Thoracic aorta (tissue), 2 donors: Measurements from ENCODE around the gene PARVB. TPM values are rescaled to one million over a fixed set of nuclear protein-coding genes. Genes with fewer than 3 reads are reported as not detected.

Experiments used
- ATAC-seq: fragments of 150-250 bp; one replicate; pipeline ENCODE4 v1.8.0; 2017; ENCODE audit warnings: low read depth; ENCODE audit not compliant: insufficient number of reproducible peaks, low FRiP score
- DNase-seq: peaks from one replicate; pipeline ENCODE4 v3.0.0-alpha.2; 2020; ENCODE audit warnings: low spot score
- H3K27ac ChIP-seq, 2 donors: fragments of 200-600 bp; sonication (generic); 1 replicate in 1 of 2; 2 replicates in 1 of 2; pipeline ENCODE4 v1.5.1; 2016; ENCODE audit warnings: mild to moderate bottlenecking in 2 of 2, moderate library complexity in 2 of 2
- H3K27me3 ChIP-seq: fragments of 200-600 bp; sonication (generic); replicated peaks from 2 replicates; pipeline ENCODE4 v1.6.0; 2016; ENCODE audit warnings: mild to moderate bottlenecking; ENCODE audit not compliant: insufficient read depth
- H3K36me3 ChIP-seq: fragments of 200-600 bp; sonication (generic); one replicate; pipeline ENCODE4 v1.5.1; 2016
- H3K4me1 ChIP-seq, 2 donors: fragments of 200-600 bp; sonication (generic); 1 replicate in 1 of 2; 2 replicates in 1 of 2; pipeline versions ENCODE4 v1.5.1 to v1.6.0; 2016; ENCODE audit warnings: low read depth in 2 of 2, mild to moderate bottlenecking in 1 of 2; ENCODE audit not compliant: control insufficient read depth in 1 of 2
- H3K4me3 ChIP-seq: fragments of 200-600 bp; sonication (generic); 2 replicates; pipeline ENCODE4 v1.5.1; 2016; ENCODE audit warnings: mild to moderate bottlenecking
- H3K9me3 ChIP-seq: fragments of 200-600 bp; sonication (generic); 2 replicates; pipeline ENCODE4 v1.5.1; 2016
- CTCF ChIP-seq: fragments of 200-600 bp; sonication (generic); IDR thresholded peaks from one replicate; pipeline ENCODE4 v1.5.1; 2019; ENCODE audit warnings: antibody characterized with exemption
- total RNA-seq, 2 donors: library from RNA; depleted of rRNA; stranded (reverse); fragments of >200 nt; gene quantifications; one replicate each; pipeline versions ENCODE4 v1.1.0 to v1.2.3, GENCODE V29; 2016

PARVB gene
- total RNA-seq, 2 donors from 2014 or later = 15.3 to 17.2 TPM

GRCh38 chr22:44019846-44020245, 4.3 kb upstream of the PARVB start:
- Histone ChIP-seq H3K4me3 (no peak overlapping the region), H3K27me3 (no peaks in the 10 kb centered on the region), H3K36me3 (no peaks in the 10 kb centered on the region), H3K4me1 (no peaks in the 10 kb centered on the region), H3K27ac (no peak overlapping the region), H3K9me3 (no peaks in the 10 kb centered on the region)
- no peak for ATAC-seq
- no peak for DNase-seq
- TF ChIP-seq CTCF = no peak

- no peak for TF ChIP-seq CTCF
- no peaks in the 10 kb centered on the region for H3K9me3 ChIP-seq
- no peaks in the 10 kb centered on the region for H3K36me3 ChIP-seq
- H3K4me3 ChIP-seq = no peak overlapping the region
- H3K27me3 ChIP-seq = no peaks in the 10 kb centered on the region
- H3K27ac ChIP-seq = no peak overlapping the region
- ATAC-seq = no peak
- no peak for DNase-seq
- no peaks in the 10 kb centered on the region for H3K4me1 ChIP-seq
Observed at GRCh38 chr22:44020981-44021380, 3.1 kb upstream of the PARVB start.

GRCh38 chr22:44023404-44024287, 456 bp upstream of the PARVB start:
- DNase-seq (no peak), ATAC-seq (no peak)
- TF ChIP-seq CTCF = no peak
- Histone ChIP-seq H3K4me3 (peak overlapping the region; percentile 79), H3K27me3 (no peaks in the 10 kb centered on the region), H3K27ac (no peak overlapping the region), H3K4me1 (no peaks in the 10 kb centered on the region), H3K9me3 (no peaks in the 10 kb centered on the region), H3K36me3 (no peaks in the 10 kb centered on the region)

- no peaks in the 10 kb centered on the region for H3K27me3 ChIP-seq
- H3K4me3 ChIP-seq = peak overlapping the region; percentile 79
- no peak for ATAC-seq
- no peaks in the 10 kb centered on the region for H3K36me3 ChIP-seq
- no peaks in the 10 kb centered on the region for H3K9me3 ChIP-seq
- DNase-seq = no peak
- H3K27ac ChIP-seq = peak overlapping the region in 1 of 2 donors; percentile 56
- no peaks in the 10 kb centered on the region for H3K4me1 ChIP-seq
- TF ChIP-seq CTCF = no peak
Observed at GRCh38 chr22:44025171-44026065, 1.3 kb downstream of the PARVB start.

GRCh38 chr22:44026066-44026629, 2.0 kb downstream of the PARVB start:
- H3K4me3 ChIP-seq = peak overlapping the region; percentile 12
- TF ChIP-seq CTCF = no peak
- no peaks in the 10 kb centered on the region for H3K36me3 ChIP-seq
- no peak for DNase-seq
- H3K9me3 ChIP-seq = no peaks in the 10 kb centered on the region
- no peaks in the 10 kb centered on the region for H3K4me1 ChIP-seq
- H3K27me3 ChIP-seq = no peaks in the 10 kb centered on the region
- H3K27ac ChIP-seq = peak overlapping the region in 1 of 2 donors; percentile 56
- no peak for ATAC-seq
